Testis (tissue), 2 donors: Measurements from ENCODE around the gene SPESP1.

Experiments used
- CTCF ChIP-seq, 3 experiments: fragments of 450-650 bp in 2 of 3; fragments of 200-600 bp in 1 of 3; sonication (generic) in 1 of 3; IDR thresholded peaks; one replicate each; pipeline ENCODE4 v1.5.1; 2016 to 2019; ENCODE audit warnings: antibody characterized with exemption in 3 of 3, mild to moderate bottlenecking in 2 of 3, moderate library complexity in 1 of 3
- POLR2A ChIP-seq: fragments of 450-650 bp; IDR thresholded peaks from one replicate; pipeline ENCODE4 v1.6.1; 2017; ENCODE audit warnings: antibody characterized with exemption, mild to moderate bottlenecking, moderate library complexity

- TF ChIP-seq CTCF (IDR thresholded peaks at IDR 0.05) (no peak), POLR2A (no peak)
Observed at GRCh38 chr15:68894208-68894607, 36.1 kb upstream of the SPESP1 start.
